ENCODE measurements around the gene LIMCH1. TPM values are rescaled to one million over a fixed set of nuclear protein-coding genes. Genes with fewer than 3 reads are reported as not detected.

The LIMCH1 gene
- total RNA-seq, 2 donors from 2014 or later, result 9.3 to 24.1 TPM

DNA sequence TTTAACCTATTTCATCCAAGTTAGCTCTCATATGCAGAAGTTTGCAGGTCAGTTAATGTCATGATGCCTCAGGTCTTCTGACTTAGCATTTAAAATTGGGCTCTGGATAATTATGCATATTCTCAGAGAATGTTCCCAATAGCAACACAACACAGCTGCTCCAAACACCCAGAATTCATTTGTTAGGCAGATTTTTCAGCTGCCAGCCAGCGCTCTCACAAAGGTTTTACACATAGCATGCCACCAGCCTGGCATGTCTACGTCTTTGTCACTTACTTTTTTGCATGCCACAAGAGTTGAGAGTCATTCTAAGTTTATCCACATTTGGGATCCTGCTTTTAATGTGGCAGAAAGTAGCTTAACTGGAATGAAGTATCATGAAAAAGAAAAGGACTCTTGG, 84.8 kb downstream of the LIMCH1 start:
- no peak for DNase-seq
- no peak for TF ChIP-seq POLR2A (IDR thresholded peaks at IDR 0.05)
- TF ChIP-seq, protein P1, sequence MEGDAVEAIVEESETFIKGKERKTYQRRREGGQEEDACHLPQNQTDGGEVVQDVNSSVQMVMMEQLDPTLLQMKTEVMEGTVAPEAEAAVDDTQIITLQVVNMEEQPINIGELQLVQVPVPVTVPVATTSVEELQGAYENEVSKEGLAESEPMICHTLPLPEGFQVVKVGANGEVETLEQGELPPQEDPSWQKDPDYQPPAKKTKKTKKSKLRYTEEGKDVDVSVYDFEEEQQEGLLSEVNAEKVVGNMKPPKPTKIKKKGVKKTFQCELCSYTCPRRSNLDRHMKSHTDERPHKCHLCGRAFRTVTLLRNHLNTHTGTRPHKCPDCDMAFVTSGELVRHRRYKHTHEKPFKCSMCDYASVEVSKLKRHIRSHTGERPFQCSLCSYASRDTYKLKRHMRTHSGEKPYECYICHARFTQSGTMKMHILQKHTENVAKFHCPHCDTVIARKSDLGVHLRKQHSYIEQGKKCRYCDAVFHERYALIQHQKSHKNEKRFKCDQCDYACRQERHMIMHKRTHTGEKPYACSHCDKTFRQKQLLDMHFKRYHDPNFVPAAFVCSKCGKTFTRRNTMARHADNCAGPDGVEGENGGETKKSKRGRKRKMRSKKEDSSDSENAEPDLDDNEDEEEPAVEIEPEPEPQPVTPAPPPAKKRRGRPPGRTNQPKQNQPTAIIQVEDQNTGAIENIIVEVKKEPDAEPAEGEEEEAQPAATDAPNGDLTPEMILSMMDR (IDR thresholded peaks at IDR 0.05), result no peak
- Histone ChIP-seq H3K9me3 (no peaks in the 10 kb centered on the region), H3K36me3 (replicated peaks in 1 of 2; ENCODE audit: insufficient read depth in 1 of 2, low read depth in 2 of 2) (no peaks in the 10 kb centered on the region), H3K4me3 (no peak overlapping the region), H3K27ac (no peak overlapping the region), H3K4me1 (no peaks in the 10 kb centered on the region), H3K27me3 (no peaks in the 10 kb centered on the region)
- intact Hi-C loops (cut with DNase I), result no loop called here
- WGBS, 2 donors, result 91 to 94% methylated on average over 2 of the region's 2 CpGs
- no peak for ATAC-seq

DNA sequence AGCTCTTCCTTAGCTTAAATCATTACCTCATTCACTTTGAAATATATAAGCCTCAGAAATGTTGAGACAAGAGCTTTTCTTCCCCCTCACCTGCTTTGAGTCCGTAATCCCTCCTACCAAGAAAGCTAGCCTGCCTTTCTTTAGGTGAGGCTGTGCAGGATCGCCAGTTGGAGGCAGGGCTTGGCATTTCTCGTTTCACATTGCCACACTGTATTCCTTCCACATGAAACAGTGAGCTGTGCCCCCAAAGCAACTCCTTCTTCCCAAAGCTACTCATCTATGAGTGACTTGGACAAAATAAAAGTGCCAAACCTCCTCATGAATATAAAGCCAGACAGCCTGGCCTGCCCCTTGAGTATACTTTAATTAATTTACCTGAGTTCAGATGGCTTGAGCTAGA, 86.8 kb downstream of the LIMCH1 start:
- Histone ChIP-seq H3K4me3 (no peak overlapping the region), H3K4me1 (no peaks in the 10 kb centered on the region), H3K9me3 (no peaks in the 10 kb centered on the region), H3K36me3 (replicated peaks in 1 of 2; ENCODE audit: insufficient read depth in 1 of 2, low read depth in 2 of 2) (no peaks in the 10 kb centered on the region), H3K27ac (no peak overlapping the region), H3K27me3 (no peaks in the 10 kb centered on the region)
- DNase-seq (no peak), ATAC-seq (no peak)
- intact Hi-C loops (cut with DNase I), result no loop called here
- TF ChIP-seq, protein P1 (IDR thresholded peaks at IDR 0.05), result no peak
- TF ChIP-seq POLR2A (IDR thresholded peaks at IDR 0.05), result no peak
- 89 to 92% methylated on average over 3 of the region's 3 CpGs for WGBS, 2 donors

DNA sequence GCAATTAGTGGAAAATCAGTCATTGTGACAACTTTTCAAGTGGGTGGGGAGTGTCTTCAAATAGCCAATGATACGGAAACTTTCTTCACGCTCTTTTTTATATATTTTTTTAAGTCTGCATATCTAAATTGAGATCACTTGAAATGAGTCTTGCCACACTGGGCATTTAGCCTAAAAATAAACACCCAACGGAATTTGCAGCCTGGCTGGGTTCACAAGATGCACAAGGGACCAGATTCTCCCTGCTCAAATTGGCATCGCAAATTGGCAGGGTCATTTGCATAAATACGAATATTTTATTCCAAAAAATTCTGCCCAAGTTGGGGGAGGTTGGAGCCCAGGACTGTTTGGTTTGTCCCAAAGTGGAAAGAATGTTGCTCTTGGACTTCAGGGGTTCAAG, 87.6 kb downstream of the LIMCH1 start:
- H3K4me3 ChIP-seq, result no peak overlapping the region
- DNase-seq (no peak), ATAC-seq (no peak)
- no peak overlapping the region for H3K27ac ChIP-seq
- H3K4me1 ChIP-seq, result no peaks in the 10 kb centered on the region
- H3K36me3 ChIP-seq (replicated peaks in 1 of 2; ENCODE audit: insufficient read depth in 1 of 2, low read depth in 2 of 2), result no peaks in the 10 kb centered on the region
- no peaks in the 10 kb centered on the region for H3K27me3 ChIP-seq
- H3K9me3 ChIP-seq, result no peaks in the 10 kb centered on the region
- 62 to 83% methylated on average over 5 of the region's 5 CpGs for WGBS, 2 donors
- intact Hi-C loops (cut with DNase I), result no loop called here
- no peak for TF ChIP-seq POLR2A (IDR thresholded peaks at IDR 0.05)
- TF ChIP-seq, protein P1 (IDR thresholded peaks at IDR 0.05), result no peak

DNA sequence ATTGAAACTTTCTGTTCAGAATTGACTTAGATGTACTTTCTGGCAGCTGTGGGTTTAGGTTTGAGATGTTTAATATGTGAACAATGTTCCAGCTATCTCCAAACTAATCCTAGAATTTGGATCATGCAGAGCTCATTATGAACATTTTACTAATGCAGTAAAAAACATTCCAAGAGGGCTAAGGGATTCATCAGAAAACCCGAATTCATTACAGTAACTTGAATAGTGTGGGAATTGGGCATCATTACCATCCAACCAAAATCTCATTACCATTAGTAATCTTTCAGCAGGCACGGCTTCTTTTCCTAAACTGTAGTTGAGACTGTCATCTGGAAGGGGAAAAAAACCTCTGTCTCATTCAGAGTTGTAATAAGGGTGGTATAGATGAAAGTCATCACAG, 91.0 kb downstream of the LIMCH1 start:
- DNase-seq, result no peak
- Histone ChIP-seq H3K27ac (no peak overlapping the region), H3K27me3 (no peaks in the 10 kb centered on the region), H3K4me1 (no peaks in the 10 kb centered on the region), H3K9me3 (no peaks in the 10 kb centered on the region), H3K4me3 (no peak overlapping the region), H3K36me3 (replicated peaks in 1 of 2; ENCODE audit: insufficient read depth in 1 of 2, low read depth in 2 of 2) (no peaks in the 10 kb centered on the region)
- ATAC-seq, result no peak
- intact Hi-C loops (cut with DNase I), result no loop called here
- 74 to 77% methylated on average over 2 of the region's 2 CpGs for WGBS, 2 donors
- no peak for TF ChIP-seq POLR2A (IDR thresholded peaks at IDR 0.05)
- TF ChIP-seq, protein P1 (IDR thresholded peaks at IDR 0.05), result no peak

DNA sequence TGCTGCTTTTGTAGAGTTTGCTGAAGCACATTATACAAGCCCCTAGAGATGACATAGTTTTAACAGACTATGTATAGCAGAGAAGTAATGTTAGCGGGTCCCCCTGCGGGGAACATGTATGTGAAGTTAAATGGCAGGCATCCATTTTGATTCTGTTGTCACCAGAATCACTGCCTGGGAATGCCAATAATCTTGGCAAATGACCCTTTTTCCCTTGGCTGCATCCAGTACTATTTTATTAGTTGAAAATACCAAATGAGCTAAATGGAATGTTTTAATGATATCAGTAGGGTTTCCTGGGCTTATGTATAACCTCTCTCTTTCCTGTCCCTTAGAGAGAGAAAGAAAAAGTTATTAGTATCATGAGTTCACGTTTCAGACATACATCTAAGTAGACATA, 93.6 kb downstream of the LIMCH1 start:
- intact Hi-C loops (cut with DNase I), result no loop called here
- H3K27ac ChIP-seq, result no peak overlapping the region
- ATAC-seq, result no peak

More for the DNA sequence above, 93.6 kb downstream of the LIMCH1 start:
- H3K9me3 ChIP-seq, result no peaks in the 10 kb centered on the region
- 71% methylated on average over 3 of the region's 3 CpGs for WGBS, 2 donors
- H3K4me1 ChIP-seq, result no peaks in the 10 kb centered on the region
- H3K36me3 ChIP-seq (replicated peaks in 1 of 2; ENCODE audit: insufficient read depth in 1 of 2, low read depth in 2 of 2), result no peaks in the 10 kb centered on the region
- H3K27me3 ChIP-seq, result no peaks in the 10 kb centered on the region
- H3K4me3 ChIP-seq, result no peak overlapping the region
- TF ChIP-seq POLR2A (IDR thresholded peaks at IDR 0.05), result no peak
- TF ChIP-seq, protein P1 (IDR thresholded peaks at IDR 0.05), result no peak
- no peak for DNase-seq

All from body of pancreas (tissue), 4 donors.